ENCODE measurements around the gene NTM. TPM values are rescaled to one million over a fixed set of nuclear protein-coding genes. Genes with fewer than 3 reads are reported as not detected.

The NTM gene
- total RNA-seq, 4 donors from 2014 or later: 1.4 to 5.7 TPM; not detected in 2

DNA sequence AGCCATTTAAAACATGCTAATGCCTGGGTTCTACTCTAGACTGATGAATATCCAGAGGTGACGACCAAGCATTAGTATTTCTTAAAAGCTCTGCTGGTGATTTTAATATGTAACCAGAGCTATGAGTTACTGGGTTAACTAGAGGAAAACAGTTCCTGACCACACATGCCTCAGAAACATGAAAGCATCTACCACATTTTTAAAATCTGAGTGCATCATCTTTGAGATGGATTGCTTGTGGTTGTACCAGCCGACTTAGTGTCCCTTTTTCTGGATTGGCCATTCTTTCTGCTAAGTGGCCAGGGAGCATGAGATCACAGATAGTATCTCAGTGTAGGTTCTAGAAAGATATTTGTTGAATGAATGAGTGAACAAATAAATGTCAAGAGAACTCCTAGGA, 152.4 kb downstream of the NTM start:
- no peak overlapping the region for H3K27ac ChIP-seq
- H3K36me3 ChIP-seq: no peaks in the 10 kb centered on the region
- TF ChIP-seq CTCF (IDR thresholded peaks at IDR 0.05) (no peak), POLR2A (IDR thresholded peaks at IDR 0.05) (no peak)
- no peaks in the 10 kb centered on the region for H3K9me3 ChIP-seq
- intact Hi-C loops (cut with DNase I; ENCODE audit: low total_unique reads): no loop called here
- no peak overlapping the region for H3K4me3 ChIP-seq
- no peaks in the 10 kb centered on the region for H3K4me1 ChIP-seq
- DNase-seq: no peak
- no peaks in the 10 kb centered on the region for H3K27me3 ChIP-seq

- Histone ChIP-seq H3K36me3 (no peaks in the 10 kb centered on the region), H3K4me1 (no peaks in the 10 kb centered on the region), H3K4me3 (no peak overlapping the region), H3K9me3 (no peaks in the 10 kb centered on the region), H3K27me3 (no peaks in the 10 kb centered on the region), H3K27ac (no peak overlapping the region)
- intact Hi-C loops (cut with DNase I; ENCODE audit: low total_unique reads): no loop called here
- no peak for TF ChIP-seq CTCF (IDR thresholded peaks at IDR 0.05)
- no peak for TF ChIP-seq POLR2A (IDR thresholded peaks at IDR 0.05)
- no peak for DNase-seq
Measured at GRCh38 chr11:131530407-131530806, 160.0 kb downstream of the NTM start.

DNA sequence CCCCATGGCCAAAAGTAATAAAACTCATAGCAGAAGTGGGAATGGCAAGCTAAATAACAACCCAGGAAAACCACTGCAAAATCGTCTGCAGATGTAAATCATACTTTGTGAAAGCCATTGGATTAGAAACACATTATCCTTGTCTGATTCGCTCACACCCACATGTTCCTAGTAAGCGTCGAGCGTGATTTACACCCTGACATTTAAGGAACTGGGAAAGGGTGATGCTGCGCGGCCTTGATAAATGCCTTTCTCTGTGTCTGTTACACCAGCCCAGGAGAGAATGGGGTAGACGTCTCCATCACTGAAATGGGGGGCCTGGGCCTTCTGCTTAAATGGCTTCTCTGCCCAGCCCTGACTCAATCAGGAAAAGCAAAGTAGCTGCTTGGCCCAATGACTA, 162.7 kb downstream of the NTM start:
- no peaks in the 10 kb centered on the region for H3K9me3 ChIP-seq
- H3K36me3 ChIP-seq: no peaks in the 10 kb centered on the region
- H3K4me3 ChIP-seq: no peak overlapping the region
- H3K4me1 ChIP-seq: no peaks in the 10 kb centered on the region
- intact Hi-C loops (cut with DNase I; ENCODE audit: low total_unique reads): no loop called here
- TF ChIP-seq POLR2A (IDR thresholded peaks at IDR 0.05) (no peak), CTCF (IDR thresholded peaks at IDR 0.05) (no peak)
- no peaks in the 10 kb centered on the region for H3K27me3 ChIP-seq
- no peak overlapping the region for H3K27ac ChIP-seq
- no peak for DNase-seq

- Histone ChIP-seq H3K27me3 (no peaks in the 10 kb centered on the region), H3K27ac (no peak overlapping the region), H3K36me3 (no peaks in the 10 kb centered on the region), H3K4me1 (no peaks in the 10 kb centered on the region), H3K9me3 (no peaks in the 10 kb centered on the region), H3K4me3 (no peak overlapping the region)
- intact Hi-C loops (cut with DNase I; ENCODE audit: low total_unique reads): no loop called here
- DNase-seq: no peak
- TF ChIP-seq CTCF (IDR thresholded peaks at IDR 0.05): no peak
- no peak for TF ChIP-seq POLR2A (IDR thresholded peaks at IDR 0.05)
Measured at GRCh38 chr11:131533998-131534397, 163.6 kb downstream of the NTM start.

- H3K4me1 ChIP-seq: no peaks in the 10 kb centered on the region
- intact Hi-C loops (cut with DNase I; ENCODE audit: low total_unique reads): no loop called here
Measured at GRCh38 chr11:131534611-131535010, 164.2 kb downstream of the NTM start.

More at GRCh38 chr11:131534611-131535010, 164.2 kb downstream of the NTM start:
- no peak for DNase-seq
- TF ChIP-seq CTCF (IDR thresholded peaks at IDR 0.05): no peak
- Histone ChIP-seq H3K9me3 (no peaks in the 10 kb centered on the region), H3K27me3 (no peaks in the 10 kb centered on the region), H3K4me3 (no peak overlapping the region), H3K36me3 (no peaks in the 10 kb centered on the region), H3K27ac (no peak overlapping the region)

All from uterus (tissue), 4 donors.